ENCODE data around the gene ATF7.

- no peak for TF ChIP-seq CTCF (conservative IDR thresholded peaks at IDR 0.05; ENCODE audit: low read depth, low read length)
- TF ChIP-seq POLR2A (IDR thresholded peaks at IDR 0.05; ENCODE audit: low read depth, low read length) = no peak
- no peak for TF ChIP-seq USF2 (IDR thresholded peaks at IDR 0.05; ENCODE audit: low read depth, low read length)
- TF ChIP-seq CEBPB (IDR thresholded peaks at IDR 0.05; ENCODE audit: low read depth, low read length) = no peak
- TF ChIP-seq RFX5 (IDR thresholded peaks at IDR 0.05; ENCODE audit: low read depth, low read length) = no peak
- TF ChIP-seq RAD21 (IDR thresholded peaks at IDR 0.05; ENCODE audit: low read length) = no peak
Observed at GRCh38 chr12:53592426-53592825, 33.8 kb downstream of the ATF7 start.

All from IMR-90 (cell line).